CD4-positive, alpha-beta T cell treated with Interleukin-2 at 100 ng/mL for 4 hours (primary cell): Measurements from ENCODE around the gene KRT3.
"Not testable (repeated sequence)": the region's sequence is repeated elsewhere in the genome, so short reads cannot be mapped to it uniquely, and the experiment has no call there.

Source experiments
- DNase-seq: peaks from one replicate; pipeline ENCODE4 v3.0.0-alpha.2; 2020; ENCODE audit warnings: low spot score

KRT3 gene

DNA sequence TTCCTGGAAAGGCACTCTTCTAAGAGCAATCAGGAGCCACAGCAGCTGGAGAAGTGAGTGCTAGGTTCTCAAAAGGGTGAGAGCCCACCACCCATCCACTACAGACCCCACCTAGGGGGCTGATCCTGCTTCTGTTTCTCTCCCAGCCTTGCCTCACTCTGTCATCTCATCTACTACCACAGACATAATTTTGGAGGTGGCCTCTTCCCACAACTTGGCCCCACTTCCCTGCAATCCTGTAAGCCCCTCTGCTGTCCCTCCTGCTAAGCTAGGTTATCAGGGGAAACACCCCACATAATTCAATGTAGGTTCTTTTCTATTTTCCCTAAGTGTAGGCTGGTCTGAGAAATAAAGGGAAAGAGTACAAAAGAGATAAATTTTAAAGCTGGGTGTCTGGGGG lies 35.3 kb downstream of the KRT3 start:
- DNase-seq = no peak

DNA sequence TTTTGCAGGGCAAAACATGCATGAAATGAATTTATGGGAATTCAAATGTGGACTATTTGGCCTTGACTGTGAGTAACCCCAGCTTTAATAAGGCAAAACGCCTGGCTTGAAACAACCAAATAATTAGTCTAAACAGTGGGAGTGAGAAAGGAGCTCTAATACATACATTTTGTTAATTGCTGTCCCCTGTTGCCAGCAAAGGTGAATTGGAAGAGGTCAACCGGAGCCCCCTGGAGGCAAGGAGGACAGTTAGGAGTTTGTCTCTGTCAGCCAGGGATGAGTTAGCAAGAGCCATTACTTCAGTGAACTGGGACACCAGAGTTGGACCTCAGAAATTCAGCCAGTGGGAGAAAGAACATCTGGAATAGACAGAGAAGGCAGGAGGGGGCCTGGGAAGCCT lies 36.2 kb downstream of the KRT3 start:
- no peak for DNase-seq

DNA sequence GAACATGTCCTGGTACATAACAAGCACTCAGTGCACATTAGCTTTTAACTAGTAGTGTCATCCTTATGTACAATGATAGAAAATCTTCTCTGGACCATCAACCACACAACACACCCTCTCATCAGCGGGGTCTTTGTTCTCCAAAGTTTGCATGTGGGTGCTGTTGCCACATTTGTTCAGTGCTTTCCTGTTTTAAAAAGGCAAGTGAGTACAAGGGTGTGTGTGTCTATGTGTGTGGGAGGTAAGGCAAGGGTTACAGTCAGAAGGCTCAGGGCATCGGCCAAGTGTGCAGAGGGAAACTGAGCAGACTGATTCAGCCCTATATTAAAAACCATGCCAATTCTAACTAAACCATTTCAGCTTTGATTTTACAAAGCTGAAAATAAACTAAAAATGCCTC lies 36.7 kb downstream of the KRT3 start:
- DNase-seq = no peak

DNA sequence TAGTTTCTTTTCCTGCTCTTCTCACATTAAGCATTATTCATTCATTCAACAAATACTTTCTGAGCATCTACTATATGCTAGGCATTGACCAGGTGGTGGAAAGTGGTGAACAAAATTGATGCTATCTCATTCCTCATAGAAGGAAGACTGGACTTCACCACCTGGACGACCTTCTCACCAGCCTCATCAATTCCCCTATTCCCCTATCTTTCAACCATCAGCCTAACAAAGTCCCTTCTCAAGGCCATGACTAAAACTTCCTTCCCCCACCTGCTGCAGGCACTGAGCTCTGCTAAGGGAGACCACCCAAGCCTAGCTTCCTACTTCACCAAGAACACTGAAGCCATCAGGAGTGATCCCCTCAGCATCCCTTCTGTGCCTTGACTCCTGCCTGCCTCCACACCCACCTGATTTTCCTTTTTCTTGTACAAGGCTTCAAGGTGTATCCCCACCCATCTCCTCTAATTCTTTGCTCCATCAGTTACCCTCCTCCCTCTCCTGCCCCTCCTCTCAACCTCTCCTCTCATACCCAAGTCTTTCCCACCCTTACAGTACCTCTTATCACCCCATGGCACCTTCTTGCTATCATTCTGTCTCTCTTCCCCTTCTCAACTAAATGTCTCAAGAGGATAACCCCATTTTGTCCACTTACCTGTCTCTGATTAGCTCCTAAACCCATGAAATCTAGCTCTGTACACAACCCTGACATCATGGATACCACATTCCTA lies 38.3 kb downstream of the KRT3 start:
- no peak for DNase-seq

GRCh38 chr12:52756281-52756960 lies 39.5 kb downstream of the KRT3 start:
- DNase-seq = no peak

DNA sequence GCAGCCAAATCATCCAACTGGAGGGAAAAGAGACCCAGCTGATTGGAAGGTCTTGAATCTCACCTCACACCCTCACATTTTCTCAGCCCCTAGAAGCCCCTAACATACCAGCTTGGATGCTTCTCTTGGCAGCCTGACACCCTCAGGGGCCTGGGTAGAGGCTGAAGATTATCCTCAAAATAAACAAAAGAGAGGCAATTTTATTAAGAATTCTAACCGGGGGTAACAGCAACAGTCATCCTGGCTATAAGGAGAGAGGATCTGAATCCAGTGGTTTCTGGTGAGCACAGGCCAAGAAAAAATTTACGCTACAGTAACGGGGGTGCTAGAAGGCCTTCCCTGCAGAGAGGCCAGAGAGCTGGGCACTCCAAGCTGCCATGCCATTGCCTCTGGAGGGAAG lies 40.4 kb downstream of the KRT3 start:
- no peak for DNase-seq

- no peak for DNase-seq
Measured at GRCh38 chr12:52754135-52754534, 41.8 kb downstream of the KRT3 start.

GRCh38 chr12:52753283-52753682 lies 42.6 kb downstream of the KRT3 start:
- DNase-seq = no peak

DNA sequence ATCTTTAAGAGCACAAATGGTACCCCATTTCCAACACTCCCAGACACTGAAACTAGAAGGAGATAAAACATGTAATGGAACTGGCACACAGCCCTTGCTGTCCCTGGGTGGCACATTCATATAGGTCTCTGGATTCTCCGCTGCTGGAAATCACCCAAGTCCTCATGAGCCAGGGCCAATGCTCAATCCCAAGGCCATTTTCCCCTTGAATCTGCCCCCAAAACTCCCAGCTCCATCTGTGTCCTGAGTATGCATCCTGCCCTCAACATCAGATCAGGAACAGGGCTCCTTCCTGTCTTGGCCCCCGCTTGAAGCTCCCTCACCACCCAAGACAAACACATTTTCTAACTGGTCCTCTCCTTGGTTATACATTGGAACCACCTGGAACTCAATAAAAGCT lies 43.4 kb downstream of the KRT3 start:
- DNase-seq = no peak

- no peak for DNase-seq
Measured at GRCh38 chr12:52751795-52752194, 44.1 kb downstream of the KRT3 start.

GRCh38 chr12:52750532-52750931 lies 45.4 kb downstream of the KRT3 start:
- not testable (repeated sequence) for DNase-seq

DNA sequence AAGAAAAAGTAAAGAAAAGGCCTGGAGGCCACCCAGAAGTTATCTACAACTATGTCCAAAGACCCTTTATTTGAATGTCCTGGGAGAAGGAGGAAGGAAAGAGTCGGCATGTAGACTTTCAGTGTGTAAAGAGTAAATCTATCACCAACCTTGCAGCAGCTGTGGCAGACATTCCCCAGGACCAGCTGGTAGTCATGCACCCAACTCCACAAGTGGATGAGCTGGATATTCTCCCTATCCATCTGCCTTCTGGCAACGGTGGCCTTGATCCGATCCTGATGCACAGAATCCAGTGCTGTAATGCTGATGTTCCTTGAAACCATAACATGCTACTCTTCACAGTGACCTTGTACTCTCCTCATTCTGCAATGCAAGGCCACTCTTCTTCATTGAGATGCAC lies 46.1 kb downstream of the KRT3 start:
- no peak for DNase-seq

- no peak for DNase-seq
Measured at GRCh38 chr12:52748578-52748977, 47.3 kb downstream of the KRT3 start.

DNA sequence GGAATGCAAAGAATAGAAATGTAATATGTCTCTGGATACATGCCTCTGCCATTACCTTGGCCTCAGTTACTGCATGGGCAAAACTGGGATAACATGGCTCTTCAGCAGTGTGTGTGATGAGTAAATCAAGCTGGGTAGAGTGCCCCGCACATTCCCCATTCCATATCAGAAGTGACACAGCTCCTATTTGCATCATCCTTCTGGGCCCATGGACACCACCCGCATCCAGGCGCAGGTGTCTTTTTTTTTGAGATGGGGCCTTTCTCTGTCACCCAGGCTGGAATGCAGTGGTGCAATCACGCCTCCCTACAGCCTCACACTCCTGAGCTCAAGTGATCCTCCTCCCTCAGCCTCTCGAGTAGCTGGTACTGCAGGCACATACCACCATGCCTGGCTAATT lies 50.4 kb downstream of the KRT3 start:
- no peak for DNase-seq

DNA sequence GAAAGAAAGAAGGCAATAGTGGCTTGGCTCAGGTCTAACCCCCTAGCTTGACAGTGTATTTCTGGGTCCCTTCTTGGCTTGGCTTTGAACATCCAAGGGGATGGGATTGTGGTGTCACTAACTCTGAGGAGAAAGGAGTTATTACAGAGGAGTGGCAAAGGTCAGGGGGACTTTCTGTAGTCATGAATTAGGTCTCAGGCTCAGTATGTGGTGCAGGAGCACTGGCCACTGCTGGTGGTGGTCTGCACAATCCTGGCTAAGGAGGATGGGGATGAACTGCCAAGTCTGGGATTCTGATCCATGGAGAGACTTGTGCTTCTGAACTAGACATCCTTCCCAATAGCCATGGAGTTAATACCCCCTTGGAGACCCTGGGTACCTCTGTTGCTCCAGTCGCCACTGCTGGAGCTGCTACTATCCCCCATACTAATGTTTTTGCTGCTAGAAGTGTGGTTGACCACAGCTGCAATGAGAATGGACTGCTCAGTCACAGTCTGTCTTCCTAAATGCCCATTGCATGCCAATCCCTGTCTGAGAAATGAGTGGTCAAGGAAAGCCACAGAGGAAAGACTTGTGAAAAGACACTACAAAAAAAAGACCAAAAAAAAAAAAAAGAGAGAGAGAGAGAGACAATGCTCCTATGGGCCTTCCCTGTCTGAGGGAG lies 51.3 kb downstream of the KRT3 start:
- no peak for DNase-seq

- DNase-seq = no peak
Measured at GRCh38 chr12:52742822-52743457, 53.0 kb downstream of the KRT3 start.

DNA sequence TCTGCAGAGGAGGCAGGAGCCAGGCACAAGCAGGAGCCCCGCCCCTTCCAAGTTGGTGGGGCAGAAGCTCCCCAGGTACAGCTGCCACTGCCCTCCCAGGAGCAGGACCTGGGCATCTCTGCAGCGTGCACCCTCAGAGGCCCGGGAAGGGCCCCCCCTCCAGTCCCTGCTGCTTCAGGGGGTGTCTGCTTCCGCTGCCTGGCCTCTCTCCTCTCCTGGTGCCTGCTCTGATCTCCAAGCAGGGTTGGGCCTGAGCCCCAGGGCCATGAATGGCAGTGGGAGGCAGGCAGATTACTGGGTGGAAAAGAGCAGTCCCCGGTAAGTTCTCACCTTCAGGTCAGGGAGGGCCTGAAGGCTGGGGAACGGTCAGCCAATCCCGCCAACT lies 53.7 kb downstream of the KRT3 start:
- no peak for DNase-seq

- DNase-seq = peak; percentile 37
Measured at GRCh38 chr12:52741375-52742195, 54.3 kb downstream of the KRT3 start.

- DNase-seq = no peak
Measured at GRCh38 chr12:52740584-52740983, 55.3 kb downstream of the KRT3 start.

- no peak for DNase-seq
Measured at GRCh38 chr12:52739963-52740362, 56.0 kb downstream of the KRT3 start.
